GM12878 (cell line): ENCODE results near the gene NFAT5. TPM values are rescaled to one million over a fixed set of nuclear protein-coding genes. Genes with fewer than 3 reads are reported as not detected.

ENCODE experiments used
- ATAC-seq: fragments of 200-7000 bp; cut with Tn5 transposase; 3 replicates; pipeline ENCODE4 v1.9.1; 2020; ENCODE audit warnings: mild to moderate bottlenecking, moderate library complexity
- BruUV-seq: library from RNA; stranded (reverse); fragments of 400-500 nt; replicated peaks from 2 replicates; lab custom pipeline; 2021; lab: Mats Ljungman, UMichigan
- CTCF ChIA-PET: fragments of 300-600 bp; sonication (Branson Sonifier 250); formaldehyde crosslinking; extraction: SDS; loops from one replicate; lab custom pipeline; 2021; ENCODE audit warnings: inconsistent platforms; lab: Yijun Ruan, JAX
- POLR2A ChIA-PET: fragments of 350-600 bp; formaldehyde crosslinking; extraction: SDS; loops from one replicate; lab custom pipeline; 2021; ENCODE audit warnings: inconsistent platforms; lab: Charles Lee
- RAD21 ChIA-PET: fragments of 300-600 bp; sonication (Branson Sonifier 250); formaldehyde crosslinking; loops from one replicate; lab custom pipeline; 2023; ENCODE audit warnings: antibody characterized with exemption; ENCODE audit not compliant: unreplicated experiment; lab: Charles Lee
- SMC1A ChIA-PET: fragments of 300-600 bp; sonication (Branson Sonifier 250); formaldehyde crosslinking; loops from one replicate; lab custom pipeline; 2023; ENCODE audit not compliant: unreplicated experiment, uncharacterized antibody; lab: Charles Lee
- DNase-seq: peaks from one replicate; pipeline ENCODE4 v3.0.0-alpha.2; 2011; ENCODE audit warnings: low read depth, low spot score
- FAIRE-seq: peaks from 3 replicates; lab custom pipeline; 2011; peaks lifted over from hg19 to GRCh38; lab: Jason Lieb, UNC
- H2AFZ ChIP-seq: 2 replicates; pipeline ENCODE4 v1.6.0; 2011; ENCODE audit warnings: low read depth, low read length, control low read depth; ENCODE audit not compliant: control insufficient read depth
- H3K27ac ChIP-seq: 2 replicates; pipeline ENCODE4 v1.5.1; 2011; ENCODE audit warnings: control low read depth; ENCODE audit not compliant: control insufficient read depth, insufficient read depth
- H3K27me3 ChIP-seq, 2 experiments: replicated peaks in 1 of 2; 2 replicates each; pipeline versions ENCODE4 v1.6.0 to v1.6.1; 2011; ENCODE audit warnings: low read length in 1 of 2; ENCODE audit not compliant: control insufficient read depth in 2 of 2, insufficient read depth in 2 of 2
- H3K36me3 ChIP-seq, 2 experiments: 2 replicates each; pipeline ENCODE4 v1.5.1; 2011; ENCODE audit warnings: low read length in 1 of 2; ENCODE audit not compliant: control insufficient read depth in 2 of 2, insufficient read depth in 2 of 2
- H3K4me1 ChIP-seq: 2 replicates; pipeline ENCODE4 v1.6.1; 2011; ENCODE audit warnings: mild to moderate bottlenecking, low read length, moderate library complexity, mixed read lengths; ENCODE audit not compliant: control insufficient read depth, insufficient read depth
- H3K4me2 ChIP-seq: 2 replicates; pipeline ENCODE4 v1.6.0; 2011; ENCODE audit warnings: control low read depth; ENCODE audit not compliant: control insufficient read depth, insufficient read depth
- H3K4me3 ChIP-seq: fragments of 200-600 bp; sonication (generic); 2 replicates; pipeline ENCODE4 v1.5.1; 2016
- H3K79me2 ChIP-seq: 2 replicates; pipeline ENCODE4 v1.6.0; 2011; ENCODE audit warnings: low read length; ENCODE audit not compliant: control insufficient read depth, insufficient read depth
- H3K9ac ChIP-seq: 2 replicates; pipeline ENCODE4 v1.8.0; 2011; ENCODE audit warnings: low read length, control low read depth, mixed read lengths; ENCODE audit not compliant: control insufficient read depth, insufficient read depth
- H3K9me3 ChIP-seq: replicated peaks from 3 replicates; pipeline ENCODE4 v1.5.1; 2011; ENCODE audit warnings: mild to moderate bottlenecking, low read length; ENCODE audit not compliant: control insufficient read depth, insufficient read depth
- H4K20me1 ChIP-seq: 2 replicates; pipeline ENCODE4 v1.6.0; 2011; ENCODE audit not compliant: control insufficient read depth, insufficient read depth
- CBFB ChIP-seq: IDR thresholded peaks from 2 replicates; pipeline ENCODE4 v1.6.1; 2016; ENCODE audit warnings: antibody characterized with exemption, low read depth
- ELK1 ChIP-seq: IDR thresholded peaks from 2 replicates; pipeline ENCODE4 v1.6.1; 2012; ENCODE audit warnings: low read depth, low read length, improper control_type of control experiment
- IKZF2 ChIP-seq, 2 experiments: fragments of 450-650 bp; IDR thresholded peaks; 2 replicates each; pipeline ENCODE4 v1.6.1; 2017; ENCODE audit warnings: mild to moderate bottlenecking in 2 of 2, moderate library complexity in 2 of 2
- NR2C2 ChIP-seq: IDR thresholded peaks from 2 replicates; pipeline ENCODE4 v1.6.1; 2011; ENCODE audit warnings: borderline replicate concordance, low read depth; ENCODE audit not compliant: control insufficient read depth, insufficient read length
- RUNX3 ChIP-seq: IDR thresholded peaks from 2 replicates; pipeline ENCODE4 v1.6.1; 2012; ENCODE audit warnings: low read length, inconsistent platforms
- WGBS: methylation state at CpG from one replicate; pipeline ENCODE4 v1.1.6; 2016; ENCODE audit warnings: low lambda C conversion rate; ENCODE audit not compliant: insufficient replicate concordance, insufficient coverage; ENCODE audit errors: missing lambda C conversion rate; 5-methylcytosine and 5-hydroxymethylcytosine counted together
- in situ Hi-C: fragments of 300-500 bp; cut with MboI; formaldehyde crosslinking; loops from 9 replicates; pipeline ENCODE4 v1.14.3; 2018; ENCODE audit warnings: mixed read lengths
- intact Hi-C: fragments of 100-400 bp; cut with micrococcal nuclease; formaldehyde crosslinking; loops from one replicate; pipeline ENCODE4 v1.14.2; 2022; ENCODE audit not compliant: unreplicated experiment
- polyA plus RNA-seq, 11 experiments: library from polyadenylated mRNA; depleted of rRNA in 4 of 11; unstranded in 6 of 11; stranded (reverse) in 5 of 11; fragments of >200 nt; fragmentation: Nextera tagmentation in 4 of 11; fragmentation: Illumina TruSeq in 1 of 11; extraction: Ambion mirVana in 4 of 11; extraction: Trizol in 1 of 11; gene quantifications; 1 replicate in 1 of 11; 2 replicates in 10 of 11; pipeline versions ENCODE4 v1.2.1 to v1.2.3, GENCODE V29; 2011 to 2016; ENCODE audit warnings: inconsistent platforms in 2 of 11, missing spikeins in 2 of 11, low read depth in 1 of 11
- total RNA-seq, 4 experiments: library from RNA; depleted of rRNA in 3 of 4; stranded (reverse); fragments of >200 nt in 3 of 4; fragmentation: Illumina TruSeq in 1 of 4; extraction: Trizol in 1 of 4; gene quantifications; 2 replicates each; pipeline versions ENCODE4 v1.2.1 to v1.2.3, GENCODE V29; 2013 to 2021

Gene NFAT5
- total and polyA plus RNA-seq, 10 of the 15 experiments (the other 5 are each of a cell fraction or from before 2014, with no cell fraction given), result 0.58 to 31.5 (median 12.7) TPM

GRCh38 chr16:69595127-69596036, 29.6 kb downstream of the NFAT5 start:
- ATAC-seq, result no peak
- WGBS, result 79% methylated on average over 8 of the region's 8 CpGs
- Histone ChIP-seq H3K27ac (no peak overlapping the region), H3K79me2 (peaks cover 69% of the 10 kb centered on the region), H3K36me3 (peaks cover 2 to 3% of the 10 kb centered on the region in 2 experiments; a peak in 2 of 4 replicates), H3K4me2 (no peak overlapping the region), H3K4me3 (no peak overlapping the region), H4K20me1 (no peaks in the 10 kb centered on the region; the same call in 1 of the 2 replicates), H3K9me3 (no peaks in the 10 kb centered on the region), H3K27me3 (no peaks in the 10 kb centered on the region), H3K4me1 (no peaks in the 10 kb centered on the region), H2AFZ (no peak overlapping the region)
- intact Hi-C loops (no loop called here), in situ Hi-C loops (no loop called here)
- ChIA-PET RAD21 (interaction anchor here (0.6 kb wide), 1 partner anchor 243 kb away, joined by 6 read pairs; no protein-coding TSS in a partner anchor), POLR2A (no interaction called here), SMC1A (interaction anchor here (0.6 to 0.8 kb wide), 2 partner anchors 11 to 28 kb away, joined by 3 read pairs; no protein-coding TSS in a partner anchor), CTCF (no interaction called here)
- peak; percentile 31 for FAIRE-seq
- no peak for DNase-seq
- BruUV-seq, result no TSS peak
- no peak for TF ChIP-seq NR2C2
- no peak for TF ChIP-seq CBFB
- TF ChIP-seq, all 136 proteins: peak for 0
- no peak overlapping the region for H3K9ac ChIP-seq

GRCh38 chr16:69596801-69597200, 31.0 kb downstream of the NFAT5 start:
- Histone ChIP-seq H3K79me2 (peaks cover 69% of the 10 kb centered on the region), H3K36me3 (peaks cover 2 to 3% of the 10 kb centered on the region in 2 experiments; a peak in 2 of 4 replicates), H3K4me3 (no peak overlapping the region), H3K9me3 (no peaks in the 10 kb centered on the region), H3K27me3 (no peaks in the 10 kb centered on the region), H3K27ac (no peak overlapping the region), H3K4me2 (no peak overlapping the region), H4K20me1 (no peaks in the 10 kb centered on the region; the same call in 1 of the 2 replicates), H3K4me1 (no peaks in the 10 kb centered on the region)
- ChIA-PET RAD21 (interaction anchor here (0.7 kb wide), 2 partner anchors 28 to 257 kb away, joined by 3 read pairs; no protein-coding TSS in a partner anchor), SMC1A (interaction anchor here (0.6 to 1.4 kb wide), 3 partner anchors 9 to 93 kb away, joined by 3 to 5 read pairs (median 3); no protein-coding TSS in a partner anchor)
- DNase-seq, result no peak
- BruUV-seq, result no TSS peak
- FAIRE-seq, result no peak
- TF ChIP-seq RUNX3, result no peak
- no peak for TF ChIP-seq ELK1
- TF ChIP-seq IKZF2 (IDR thresholded peaks at IDR 0.05), result no peak
- TF ChIP-seq, all 136 proteins: peak for 0
- ATAC-seq, result no peak
- POLR2A ChIA-PET, result interaction anchor here (0.5 to 0.9 kb wide), 5 partner anchors 52 to 195 kb away, joined by 3 to 7 read pairs (median 5); no protein-coding TSS in a partner anchor
- in situ Hi-C loops (no loop called here), intact Hi-C loops (no loop called here)
- no peak overlapping the region for H2AFZ ChIP-seq
- no peak overlapping the region for H3K9ac ChIP-seq
- CTCF ChIA-PET, result interaction anchor here (0.5 to 1.3 kb wide), 5 partner anchors 11 to 201 kb away, joined by 3 to 6 read pairs (median 3); no protein-coding TSS in a partner anchor
